Hepatocyte (in vitro differentiated cells): ENCODE data around the gene PRRT4.

ENCODE experiments used
- EZH2 ChIP-seq: fragments of 200-600 bp; sonication (generic); IDR thresholded peaks from 2 replicates; pipeline ENCODE4 v1.6.1; 2016; ENCODE audit warnings: antibody characterized with exemption, mild to moderate bottlenecking, borderline replicate concordance
- TF ChIP-seq, protein P1 (sequence below): fragments of 200-600 bp; sonication (generic); IDR thresholded peaks from 2 replicates; pipeline ENCODE4 v1.5.1; 2016; ENCODE audit warnings: antibody characterized with exemption, mild to moderate bottlenecking; ENCODE audit not compliant: poor library complexity

DNA sequence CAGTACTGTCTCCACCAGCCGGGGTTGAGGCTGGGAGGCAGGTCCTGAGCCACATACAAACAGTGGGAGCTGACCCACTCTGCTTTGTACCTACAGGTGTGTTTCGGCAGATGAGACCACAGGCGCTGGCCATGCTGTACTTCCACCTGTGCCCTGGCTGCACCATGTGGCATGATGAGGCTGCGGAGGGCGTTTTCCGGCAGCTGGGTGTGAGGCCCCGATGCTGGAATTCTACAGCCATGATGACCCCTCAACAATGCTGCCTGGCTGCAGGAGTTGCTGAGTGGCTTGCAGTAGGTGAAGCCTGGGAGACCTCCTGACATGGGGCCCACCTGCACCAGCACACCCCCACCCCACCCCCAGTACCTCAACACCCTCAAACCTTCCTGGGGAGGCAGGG is 30.3 kb upstream of the PRRT4 start:
- no peak for TF ChIP-seq EZH2
- TF ChIP-seq, protein P1, sequence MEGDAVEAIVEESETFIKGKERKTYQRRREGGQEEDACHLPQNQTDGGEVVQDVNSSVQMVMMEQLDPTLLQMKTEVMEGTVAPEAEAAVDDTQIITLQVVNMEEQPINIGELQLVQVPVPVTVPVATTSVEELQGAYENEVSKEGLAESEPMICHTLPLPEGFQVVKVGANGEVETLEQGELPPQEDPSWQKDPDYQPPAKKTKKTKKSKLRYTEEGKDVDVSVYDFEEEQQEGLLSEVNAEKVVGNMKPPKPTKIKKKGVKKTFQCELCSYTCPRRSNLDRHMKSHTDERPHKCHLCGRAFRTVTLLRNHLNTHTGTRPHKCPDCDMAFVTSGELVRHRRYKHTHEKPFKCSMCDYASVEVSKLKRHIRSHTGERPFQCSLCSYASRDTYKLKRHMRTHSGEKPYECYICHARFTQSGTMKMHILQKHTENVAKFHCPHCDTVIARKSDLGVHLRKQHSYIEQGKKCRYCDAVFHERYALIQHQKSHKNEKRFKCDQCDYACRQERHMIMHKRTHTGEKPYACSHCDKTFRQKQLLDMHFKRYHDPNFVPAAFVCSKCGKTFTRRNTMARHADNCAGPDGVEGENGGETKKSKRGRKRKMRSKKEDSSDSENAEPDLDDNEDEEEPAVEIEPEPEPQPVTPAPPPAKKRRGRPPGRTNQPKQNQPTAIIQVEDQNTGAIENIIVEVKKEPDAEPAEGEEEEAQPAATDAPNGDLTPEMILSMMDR = no peak
